D721Med (cell line): ENCODE results near the gene PLCH1.

ENCODE experiments used
- DNase-seq: peaks from one replicate; pipeline ENCODE4 v3.0.0; 2011; ENCODE audit warnings: low spot score; ENCODE audit not compliant: insufficient read length
- FAIRE-seq: peaks from 2 replicates; lab custom pipeline; 2011; peaks lifted over from hg19 to GRCh38; lab: Jason Lieb, UNC
- TF ChIP-seq, protein P1 (sequence below): IDR thresholded peaks from 2 replicates; pipeline ENCODE4 v1.5.1; 2012; ENCODE audit warnings: mild to moderate bottlenecking, control low read depth; ENCODE audit not compliant: insufficient read depth; ENCODE audit errors: missing control alignments

Gene PLCH1

DNA sequence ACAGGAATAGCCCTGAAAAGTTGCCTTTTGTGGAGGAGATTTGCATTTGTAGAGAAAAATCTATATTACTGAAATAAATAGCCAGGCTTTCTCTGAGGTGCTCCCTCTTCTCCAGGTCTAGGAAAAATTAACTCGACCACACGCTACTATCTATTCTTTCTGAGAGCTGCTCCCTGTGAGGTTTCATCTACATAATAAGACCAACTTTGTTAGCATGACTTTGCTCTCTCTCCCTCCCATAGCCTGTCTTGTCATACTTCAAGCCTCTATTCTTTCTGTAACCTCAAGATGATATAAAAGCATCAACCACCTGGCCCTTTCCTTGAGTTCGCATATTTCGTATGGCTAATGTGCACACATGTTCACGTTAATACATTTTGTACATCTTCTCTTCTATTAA lies 375.6 kb downstream of the PLCH1 start:
- FAIRE-seq (no peak), DNase-seq (no peak)
- TF ChIP-seq, protein P1, sequence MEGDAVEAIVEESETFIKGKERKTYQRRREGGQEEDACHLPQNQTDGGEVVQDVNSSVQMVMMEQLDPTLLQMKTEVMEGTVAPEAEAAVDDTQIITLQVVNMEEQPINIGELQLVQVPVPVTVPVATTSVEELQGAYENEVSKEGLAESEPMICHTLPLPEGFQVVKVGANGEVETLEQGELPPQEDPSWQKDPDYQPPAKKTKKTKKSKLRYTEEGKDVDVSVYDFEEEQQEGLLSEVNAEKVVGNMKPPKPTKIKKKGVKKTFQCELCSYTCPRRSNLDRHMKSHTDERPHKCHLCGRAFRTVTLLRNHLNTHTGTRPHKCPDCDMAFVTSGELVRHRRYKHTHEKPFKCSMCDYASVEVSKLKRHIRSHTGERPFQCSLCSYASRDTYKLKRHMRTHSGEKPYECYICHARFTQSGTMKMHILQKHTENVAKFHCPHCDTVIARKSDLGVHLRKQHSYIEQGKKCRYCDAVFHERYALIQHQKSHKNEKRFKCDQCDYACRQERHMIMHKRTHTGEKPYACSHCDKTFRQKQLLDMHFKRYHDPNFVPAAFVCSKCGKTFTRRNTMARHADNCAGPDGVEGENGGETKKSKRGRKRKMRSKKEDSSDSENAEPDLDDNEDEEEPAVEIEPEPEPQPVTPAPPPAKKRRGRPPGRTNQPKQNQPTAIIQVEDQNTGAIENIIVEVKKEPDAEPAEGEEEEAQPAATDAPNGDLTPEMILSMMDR: no peak

DNA sequence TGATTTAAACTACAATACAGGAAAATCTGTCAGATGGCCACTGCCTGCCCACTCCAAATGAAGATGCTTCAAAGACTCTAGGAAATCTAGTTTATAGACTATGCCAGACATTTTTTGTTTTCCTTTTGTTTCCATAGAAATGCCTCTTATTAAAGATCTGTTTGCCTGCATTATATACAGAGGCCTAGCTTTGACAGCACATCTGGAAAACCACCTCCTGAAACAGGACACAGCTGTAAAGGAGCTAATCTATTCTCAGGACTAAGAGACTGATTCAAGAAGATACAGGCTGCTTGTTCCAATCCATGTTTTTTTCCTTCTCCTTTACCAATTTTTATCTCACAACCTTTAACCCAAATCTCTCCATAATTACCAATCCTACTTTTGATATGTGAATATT lies 376.1 kb downstream of the PLCH1 start:
- TF ChIP-seq, protein P1: no peak
- DNase-seq (no peak), FAIRE-seq (no peak)

GRCh38 chr3:155367506-155367905 lies 377.4 kb downstream of the PLCH1 start:
- DNase-seq: no peak
- no peak for FAIRE-seq
- TF ChIP-seq, protein P1: no peak

- TF ChIP-seq, protein P1: no peak
- DNase-seq (no peak), FAIRE-seq (no peak)
These were observed 379.6 kb downstream of the PLCH1 start for GRCh38 chr3:155365178-155365783.

DNA sequence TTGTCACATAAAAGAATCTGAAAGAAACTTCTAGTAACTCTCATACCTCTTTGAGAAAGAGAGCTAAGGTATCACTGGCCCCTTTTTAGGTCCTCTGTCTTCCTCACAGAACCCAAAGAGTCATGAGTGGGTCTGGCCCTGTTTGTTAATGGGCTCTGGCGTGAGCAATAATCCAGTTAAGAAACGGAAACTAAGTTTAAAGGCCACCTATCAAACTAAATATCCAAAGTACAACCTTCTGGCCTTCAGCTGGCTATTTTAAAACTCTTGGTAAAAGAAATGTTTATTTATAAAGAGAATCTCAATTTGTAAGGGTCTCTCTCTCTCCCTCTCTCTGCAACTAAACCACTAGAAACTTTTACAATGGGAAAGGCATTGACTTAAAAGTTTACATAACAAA lies 380.4 kb downstream of the PLCH1 start:
- TF ChIP-seq, protein P1: no peak
- DNase-seq: no peak
- FAIRE-seq: no peak

GRCh38 chr3:155363690-155364070 lies 381.2 kb downstream of the PLCH1 start:
- no peak for FAIRE-seq
- DNase-seq: no peak
- TF ChIP-seq, protein P1: no peak

- TF ChIP-seq, protein P1: no peak
- FAIRE-seq (no peak), DNase-seq (no peak)
These were observed 381.8 kb downstream of the PLCH1 start for GRCh38 chr3:155362808-155363689.
